NCI-H1105 (cell line): Measurements from ENCODE around the gene SKAP2.
"Not testable (repeated sequence)": the region's sequence is repeated elsewhere in the genome, so short reads cannot be mapped to it uniquely, and the experiment has no call there.

ENCODE experiments used
- DNase-seq: peaks from one replicate; lab custom pipeline; 2025; lab: John Stamatoyannopoulos, UW

SKAP2 gene

GRCh38 chr7:26857506-26858240 lies 6.7 kb downstream of the SKAP2 start:
- DNase-seq: no peak

GRCh38 chr7:26857170-26857505 lies 7.3 kb downstream of the SKAP2 start:
- no peak for DNase-seq

- no peak for DNase-seq
These were observed 8.0 kb downstream of the SKAP2 start for GRCh38 chr7:26856176-26856985.

GRCh38 chr7:26854876-26855855 lies 9.2 kb downstream of the SKAP2 start:
- DNase-seq: no peak

GRCh38 chr7:26853788-26854393 lies 10.5 kb downstream of the SKAP2 start:
- DNase-seq: peak; percentile 45

- no peak for DNase-seq
These were observed 14.2 kb downstream of the SKAP2 start for GRCh38 chr7:26850193-26850651.

- no peak for DNase-seq
These were observed 20.7 kb downstream of the SKAP2 start for GRCh38 chr7:26843705-26844104.

- no peak for DNase-seq
These were observed 21.5 kb downstream of the SKAP2 start for GRCh38 chr7:26842897-26843296.

- no peak for DNase-seq
These were observed 23.2 kb downstream of the SKAP2 start for GRCh38 chr7:26841003-26841739.

- DNase-seq: not testable (repeated sequence)
These were observed 27.6 kb downstream of the SKAP2 start for GRCh38 chr7:26836793-26837192.

- no peak for DNase-seq
These were observed 49.0 kb downstream of the SKAP2 start for GRCh38 chr7:26815426-26815825.

- DNase-seq: no peak
These were observed 51.0 kb downstream of the SKAP2 start for GRCh38 chr7:26813432-26813831.

- DNase-seq: no peak
These were observed 69.8 kb downstream of the SKAP2 start for GRCh38 chr7:26794541-26794940.

- no peak for DNase-seq
These were observed 71.8 kb downstream of the SKAP2 start for GRCh38 chr7:26792576-26792975.

GRCh38 chr7:26792006-26792405 lies 72.4 kb downstream of the SKAP2 start:
- no peak for DNase-seq

GRCh38 chr7:26789481-26790184 lies 74.8 kb downstream of the SKAP2 start:
- peak; percentile 15 for DNase-seq

- peak; percentile 14 for DNase-seq
These were observed 76.7 kb downstream of the SKAP2 start for GRCh38 chr7:26787701-26788100.

GRCh38 chr7:26784118-26784517 lies 80.3 kb downstream of the SKAP2 start:
- DNase-seq: no peak

GRCh38 chr7:26782501-26782900 lies 81.9 kb downstream of the SKAP2 start:
- DNase-seq: no peak

- DNase-seq: no peak
These were observed 84.3 kb downstream of the SKAP2 start for GRCh38 chr7:26779978-26780595.
